ENCODE results near the gene SLX4IP.

- no peak for TF ChIP-seq CTCF (IDR thresholded peaks at IDR 0.05; ENCODE audit: low read depth, low read length)
- no peak for TF ChIP-seq EZH2phosphoT487 (IDR thresholded peaks at IDR 0.05; ENCODE audit: low read depth)
Measured at GRCh38 chr20:10504608-10504993, 69.5 kb downstream of the SLX4IP start.
